ENCODE data around the gene CX3CL1. TPM values are rescaled to one million over a fixed set of nuclear protein-coding genes. Genes with fewer than 3 reads are reported as not detected.
"Not testable (repeated sequence)": the region's sequence is repeated elsewhere in the genome, so short reads cannot be mapped to it uniquely, and the experiment has no call there.

Gene CX3CL1
- total RNA-seq, 2 donors from 2014 or later = 0.07 TPM; not detected in 1

- no peak for ATAC-seq
- Mint-ChIP-seq H3K9me3 (no peaks in the 10 kb centered on the region), H3K27ac (no peak overlapping the region), H3K36me3 (no peaks in the 10 kb centered on the region)
- DNase-seq (ENCODE audit: low spot score in 2 of 2) = no peak
These were observed 1.8 kb downstream of the CX3CL1 start for GRCh38 chr16:57374067-57374534.

DNA sequence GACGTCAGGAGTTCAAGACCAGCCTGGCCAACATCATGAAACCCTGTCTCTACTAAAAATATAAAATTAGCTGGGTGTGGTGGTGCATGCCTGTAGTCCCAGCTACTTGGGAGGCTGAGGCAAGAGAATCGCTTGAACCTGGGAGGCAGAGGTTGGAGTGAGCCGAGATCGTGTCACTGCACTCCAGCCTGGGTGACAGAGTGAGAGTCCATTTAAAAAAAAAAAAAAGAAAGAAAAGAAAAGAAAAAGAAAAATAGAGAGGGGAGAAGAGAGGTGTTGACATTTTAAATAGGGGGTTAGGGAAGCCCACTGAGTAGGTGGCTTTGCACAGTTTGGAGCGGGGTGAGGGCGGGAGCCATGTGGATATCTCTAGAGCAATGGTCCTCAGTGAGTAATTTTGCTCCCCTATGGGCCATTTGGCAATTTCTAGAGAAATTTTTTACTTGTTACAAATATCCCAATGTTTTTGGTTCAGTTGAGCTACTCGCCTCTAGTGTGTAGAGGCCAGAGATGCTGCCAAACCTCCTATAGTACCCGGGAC, 2.7 kb downstream of the CX3CL1 start:
- ATAC-seq; DNase-seq (ENCODE audit: low spot score in 2 of 2); H3K36me3 Mint-ChIP-seq; H3K9me3 Mint-ChIP-seq: not testable (repeated sequence)
- peak overlapping the region in 1 of 2 donors; percentile 19 for H3K27ac Mint-ChIP-seq

- DNase-seq (ENCODE audit: low spot score in 2 of 2) = no peak
These were observed 4.1 kb downstream of the CX3CL1 start for GRCh38 chr16:57376313-57376818.

DNA sequence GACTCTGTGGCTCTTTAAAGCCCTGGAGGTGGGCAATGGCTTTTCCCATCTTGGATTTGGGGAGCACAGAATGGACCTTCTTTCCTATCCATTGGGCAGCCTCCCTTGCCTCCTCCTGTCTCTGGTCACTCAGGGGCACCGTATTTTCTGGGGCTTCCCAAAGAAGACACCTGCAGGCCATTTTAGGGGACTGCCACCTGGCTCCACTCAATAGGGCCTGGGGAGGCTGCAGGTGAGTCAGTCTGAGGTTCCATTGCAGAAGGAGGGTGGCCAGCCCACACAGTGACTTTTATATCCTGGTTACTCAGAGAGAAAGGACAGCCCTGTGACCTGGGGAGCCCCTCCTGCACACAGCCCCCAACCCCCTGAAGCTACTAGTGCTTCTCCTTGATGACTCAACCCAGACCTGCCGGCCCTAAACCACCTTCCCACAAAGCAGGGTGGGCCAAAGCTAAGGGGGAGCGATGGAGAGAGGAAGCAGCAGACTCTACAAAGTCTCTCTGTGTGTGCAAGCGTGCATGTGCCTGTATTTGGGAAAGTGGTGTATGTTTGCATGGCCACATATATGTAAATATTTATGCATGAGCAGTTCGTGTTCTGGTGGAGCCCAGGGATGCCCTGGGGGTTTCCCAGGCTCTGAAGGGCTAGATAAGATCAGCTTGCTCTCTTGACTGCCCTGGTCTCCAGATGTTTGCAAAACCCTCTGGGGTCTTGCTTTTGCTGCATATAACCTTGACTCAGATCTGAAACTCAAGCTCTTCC, 5.0 kb downstream of the CX3CL1 start:
- ATAC-seq (peak; percentile 92 to 93), DNase-seq (ENCODE audit: low spot score in 2 of 2) (peak; percentile 23 to 78)
- H3K27ac Mint-ChIP-seq = peak overlapping the region in 1 of 2 donors; percentile 31
- H3K9me3 Mint-ChIP-seq = no peaks in the 10 kb centered on the region
- H3K36me3 Mint-ChIP-seq = no peaks in the 10 kb centered on the region

More at GRCh38 chr16:57376313-57376818, 4.1 kb downstream of the CX3CL1 start:
- ATAC-seq = no peak
- Mint-ChIP-seq H3K9me3 (no peaks in the 10 kb centered on the region), H3K27ac (peak overlapping the region in 1 of 2 donors; percentile 31), H3K36me3 (no peaks in the 10 kb centered on the region)

GRCh38 chr16:57379579-57379978, 7.3 kb downstream of the CX3CL1 start:
- DNase-seq (ENCODE audit: low spot score in 2 of 2) (no peak), ATAC-seq (no peak)
- Mint-ChIP-seq H3K27ac (no peak overlapping the region), H3K36me3 (no peaks in the 10 kb centered on the region), H3K9me3 (no peaks in the 10 kb centered on the region)

DNA sequence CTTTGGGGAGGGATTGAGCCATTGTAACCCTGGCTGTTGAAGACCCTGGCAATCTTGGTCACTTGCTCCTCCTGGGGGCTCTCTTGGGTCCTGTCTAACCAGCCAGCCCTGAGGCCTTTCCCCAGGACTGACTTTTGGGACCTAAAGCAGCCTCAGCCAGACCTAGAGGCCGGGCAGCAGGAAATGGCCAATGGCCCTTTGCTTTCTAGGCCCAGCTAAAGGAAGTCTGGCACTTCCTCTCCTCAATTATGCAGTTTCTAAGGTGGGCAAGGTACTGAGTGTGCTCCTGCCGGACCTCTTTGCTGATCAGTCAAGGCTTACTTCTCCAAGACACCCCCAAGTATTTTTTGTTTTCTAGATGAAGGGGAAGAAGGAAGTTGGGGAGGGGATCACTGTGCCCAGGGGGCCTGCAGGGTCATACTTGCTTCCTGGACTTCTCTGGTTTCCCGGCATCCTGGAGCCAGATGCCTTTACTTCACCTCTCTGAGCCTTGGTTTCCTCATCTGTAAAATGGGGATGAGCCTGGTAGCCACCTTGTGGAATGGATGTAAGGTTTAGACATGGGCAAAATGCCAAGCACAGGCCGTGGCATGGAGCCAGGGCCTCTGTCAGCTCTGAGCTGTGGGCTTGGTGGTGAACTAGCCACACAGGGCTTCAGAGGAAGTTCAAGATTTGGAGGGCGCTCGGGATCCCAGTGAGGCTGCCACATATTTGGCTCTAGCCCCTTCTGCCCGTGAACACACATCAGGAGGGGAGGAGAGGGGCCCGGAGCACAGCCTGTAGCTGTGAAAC, 8.6 kb downstream of the CX3CL1 start:
- DNase-seq (ENCODE audit: low spot score in 2 of 2) (no peak), ATAC-seq (no peak)
- Mint-ChIP-seq H3K36me3 (no peaks in the 10 kb centered on the region), H3K9me3 (no peaks in the 10 kb centered on the region), H3K27ac (peak overlapping the region in 1 of 2 donors; percentile 37)

GRCh38 chr16:57381791-57382534, 9.7 kb downstream of the CX3CL1 start:
- no peaks in the 10 kb centered on the region for H3K9me3 Mint-ChIP-seq
- ATAC-seq (no peak), DNase-seq (ENCODE audit: low spot score in 2 of 2) (no peak)
- H3K27ac Mint-ChIP-seq = peak overlapping the region in 1 of 2 donors; percentile 14
- H3K36me3 Mint-ChIP-seq = no peaks in the 10 kb centered on the region

- Mint-ChIP-seq H3K9me3 (no peaks in the 10 kb centered on the region), H3K27ac (peak overlapping the region; percentile 43 to 55), H3K36me3 (no peaks in the 10 kb centered on the region)
- DNase-seq (ENCODE audit: low spot score in 2 of 2) (no peak), ATAC-seq (no peak)
These were observed 10.4 kb downstream of the CX3CL1 start for GRCh38 chr16:57382535-57383275.

DNA sequence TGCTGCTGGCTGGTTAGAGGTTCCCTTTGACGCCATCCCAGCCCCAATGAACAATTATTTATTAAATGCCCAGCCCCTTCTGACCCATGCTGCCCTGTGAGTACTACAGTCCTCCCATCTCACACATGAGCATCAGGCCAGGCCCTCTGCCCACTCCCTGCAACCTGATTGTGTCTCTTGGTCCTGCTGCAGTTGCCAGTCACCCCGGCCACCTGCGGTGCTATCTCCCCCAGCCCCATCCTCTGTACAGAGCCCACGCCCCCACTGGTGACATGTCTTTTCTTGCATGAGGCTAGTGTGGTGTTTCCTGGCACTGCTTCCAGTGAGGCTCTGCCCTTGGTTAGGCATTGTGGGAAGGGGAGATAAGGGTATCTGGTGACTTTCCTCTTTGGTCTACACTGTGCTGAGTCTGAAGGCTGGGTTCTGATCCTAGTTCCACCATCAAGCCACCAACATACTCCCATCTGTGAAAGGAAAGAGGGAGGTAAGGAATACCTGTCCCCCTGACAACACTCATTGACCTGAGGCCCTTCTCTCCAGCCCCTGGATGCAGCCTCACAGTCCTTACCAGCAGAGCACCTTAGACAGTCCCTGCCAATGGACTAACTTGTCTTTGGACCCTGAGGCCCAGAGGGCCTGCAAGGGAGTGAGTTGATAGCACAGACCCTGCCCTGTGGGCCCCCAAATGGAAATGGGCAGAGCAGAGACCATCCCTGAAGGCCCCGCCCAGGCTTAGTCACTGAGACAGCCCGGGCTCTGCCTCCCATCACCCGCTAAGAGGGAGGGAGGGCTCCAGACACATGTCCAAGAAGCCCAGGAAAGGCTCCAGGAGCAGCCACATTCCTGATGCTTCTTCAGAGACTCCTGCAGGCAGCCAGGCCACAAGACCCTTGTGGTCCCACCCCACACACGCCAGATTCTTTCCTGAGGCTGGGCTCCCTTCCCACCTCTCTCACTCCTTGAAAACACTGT, 11.3 kb downstream of the CX3CL1 start:
- peak overlapping the region; percentile 43 to 55 for H3K27ac Mint-ChIP-seq
- H3K36me3 Mint-ChIP-seq = no peaks in the 10 kb centered on the region
- no peaks in the 10 kb centered on the region for H3K9me3 Mint-ChIP-seq
- ATAC-seq = no peak
- no peak for DNase-seq (ENCODE audit: low spot score in 2 of 2)

DNA sequence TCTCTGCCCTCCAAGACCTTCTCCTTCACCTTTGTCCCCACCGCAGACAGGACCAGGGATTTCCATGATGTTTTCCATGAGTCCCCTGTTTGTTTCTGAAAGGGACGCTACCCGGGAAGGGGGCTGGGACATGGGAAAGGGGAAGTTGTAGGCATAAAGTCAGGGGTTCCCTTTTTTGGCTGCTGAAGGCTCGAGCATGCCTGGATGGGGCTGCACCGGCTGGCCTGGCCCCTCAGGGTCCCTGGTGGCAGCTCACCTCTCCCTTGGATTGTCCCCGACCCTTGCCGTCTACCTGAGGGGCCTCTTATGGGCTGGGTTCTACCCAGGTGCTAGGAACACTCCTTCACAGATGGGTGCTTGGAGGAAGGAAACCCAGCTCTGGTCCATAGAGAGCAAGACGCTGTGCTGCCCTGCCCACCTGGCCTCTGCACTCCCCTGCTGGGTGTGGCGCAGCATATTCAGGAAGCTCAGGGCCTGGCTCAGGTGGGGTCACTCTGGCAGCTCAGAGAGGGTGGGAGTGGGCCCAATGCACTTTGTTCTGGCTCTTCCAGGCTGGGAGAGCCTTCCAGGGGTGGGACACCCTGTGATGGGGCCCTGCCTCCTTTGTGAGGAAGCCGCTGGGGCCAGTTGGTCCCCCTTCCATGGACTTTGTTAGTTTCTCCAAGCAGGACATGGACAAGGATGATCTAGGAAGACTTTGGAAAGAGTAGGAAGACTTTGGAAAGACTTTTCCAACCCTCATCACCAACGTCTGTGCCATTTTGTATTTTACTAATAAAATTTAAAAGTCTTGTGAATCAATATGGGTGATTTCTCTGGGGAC, 12.2 kb downstream of the CX3CL1 start:
- no peak overlapping the region for H3K27ac Mint-ChIP-seq
- no peaks in the 10 kb centered on the region for H3K36me3 Mint-ChIP-seq
- no peak for ATAC-seq
- no peak for DNase-seq (ENCODE audit: low spot score in 2 of 2)
- H3K9me3 Mint-ChIP-seq = no peaks in the 10 kb centered on the region

DNA sequence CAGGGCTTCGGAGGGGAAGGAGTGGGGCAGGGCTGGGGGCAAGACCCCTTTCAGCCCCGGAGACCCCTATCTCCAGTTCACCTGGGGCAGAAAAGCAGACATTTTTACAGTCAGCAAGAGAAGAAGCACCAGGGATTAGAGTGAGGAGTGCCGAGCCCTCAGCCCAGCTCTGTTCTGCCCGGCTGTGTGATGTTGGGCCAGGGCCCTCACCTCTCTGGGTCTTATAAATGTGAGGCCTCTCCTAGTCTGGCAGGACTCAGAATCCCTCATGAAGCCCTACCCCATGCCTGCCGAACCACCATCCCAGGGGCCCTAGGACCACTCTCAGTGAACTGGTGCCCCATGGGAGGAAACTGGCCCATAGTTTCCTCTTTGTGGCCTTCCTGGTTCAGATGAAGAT, 12.8 kb downstream of the CX3CL1 start:
- Mint-ChIP-seq H3K36me3 (no peaks in the 10 kb centered on the region), H3K9me3 (no peaks in the 10 kb centered on the region), H3K27ac (no peak overlapping the region)
- ATAC-seq (no peak), DNase-seq (ENCODE audit: low spot score in 2 of 2) (no peak)

- Mint-ChIP-seq H3K36me3 (no peaks in the 10 kb centered on the region), H3K9me3 (no peaks in the 10 kb centered on the region), H3K27ac (peak overlapping the region in 1 of 2 donors; percentile 37)
- ATAC-seq = no peak
- DNase-seq (ENCODE audit: low spot score in 2 of 2) = no peak
These were observed 14.2 kb downstream of the CX3CL1 start for GRCh38 chr16:57386381-57386951.

- DNase-seq (ENCODE audit: low spot score in 2 of 2) = no peak
- no peak overlapping the region for H3K27ac Mint-ChIP-seq
- H3K9me3 Mint-ChIP-seq = no peaks in the 10 kb centered on the region
- no peaks in the 10 kb centered on the region for H3K36me3 Mint-ChIP-seq
- ATAC-seq = no peak
These were observed 15.5 kb downstream of the CX3CL1 start for GRCh38 chr16:57387598-57388354.
